Smooth muscle cell (in vitro differentiated cells): ENCODE data around the gene FNDC3B. TPM values are rescaled to one million over a fixed set of nuclear protein-coding genes. Genes with fewer than 3 reads are reported as not detected.
A peak's percentile ranks its signal among the peaks of the same experiment; 100 is the strongest.

Source experiments
- DNase-seq: peaks from one replicate; lab custom pipeline; 2025; ENCODE audit not compliant: unreplicated experiment; lab: John Stamatoyannopoulos, UW
- H2AFZ ChIP-seq: fragments of 200-600 bp; sonication (generic); 2 replicates; pipeline ENCODE4 v1.6.0; 2016; ENCODE audit warnings: antibody characterized with exemption, low read depth, mild to moderate bottlenecking
- H3F3A ChIP-seq: fragments of 200-600 bp; sonication (generic); 2 replicates; pipeline ENCODE4 v1.6.0; 2017; ENCODE audit warnings: antibody characterized with exemption, low read depth
- H3K27ac ChIP-seq: fragments of 200-600 bp; sonication (generic); 2 replicates; pipeline ENCODE4 v1.5.1; 2016; ENCODE audit warnings: low read depth, mild to moderate bottlenecking
- H3K27me3 ChIP-seq: fragments of 200-600 bp; sonication (generic); 2 replicates; pipeline ENCODE4 v1.6.1; 2016; ENCODE audit warnings: low read depth, mild to moderate bottlenecking
- H3K36me3 ChIP-seq: fragments of 200-600 bp; sonication (generic); 2 replicates; pipeline ENCODE4 v1.5.1; 2016; ENCODE audit warnings: low read depth
- H3K4me1 ChIP-seq: fragments of 200-600 bp; sonication (generic); 2 replicates; pipeline ENCODE4 v1.5.1; 2016; ENCODE audit warnings: low read depth
- H3K4me2 ChIP-seq: fragments of 200-600 bp; sonication (generic); 2 replicates; pipeline ENCODE4 v1.6.0; 2016; ENCODE audit warnings: mild to moderate bottlenecking
- H3K4me3 ChIP-seq: fragments of 200-600 bp; sonication (generic); 2 replicates; pipeline ENCODE4 v1.5.1; 2016; ENCODE audit warnings: mild to moderate bottlenecking
- H3K79me2 ChIP-seq: fragments of 200-600 bp; sonication (generic); 2 replicates; pipeline ENCODE4 v1.6.0; 2016; ENCODE audit warnings: low read depth, mild to moderate bottlenecking
- H3K9ac ChIP-seq: fragments of 200-600 bp; sonication (generic); 2 replicates; pipeline ENCODE4 v1.6.0; 2016; ENCODE audit warnings: low read depth
- H3K9me3 ChIP-seq: fragments of 200-600 bp; sonication (generic); replicated peaks from 2 replicates; pipeline ENCODE4 v1.5.1; 2016; ENCODE audit warnings: low read depth
- H4K20me1 ChIP-seq: fragments of 200-600 bp; sonication (generic); 2 replicates; pipeline ENCODE4 v1.6.0; 2016; ENCODE audit warnings: low read depth
- WGBS: methylation state at CpG from one replicate; pipeline ENCODE4 v1.1.7; 2016; ENCODE audit warnings: low lambda C conversion rate; 5-methylcytosine and 5-hydroxymethylcytosine counted together
- polyA plus RNA-seq: library from polyadenylated mRNA; unstranded; fragments of >200 nt; fragmentation: Nextera tagmentation; extraction: Ambion mirVana; gene quantifications from 2 replicates; pipeline ENCODE4 v1.2.1, GENCODE V29; 2016
- total RNA-seq: library from RNA; depleted of rRNA; stranded (reverse); fragments of >200 nt; gene quantifications from 2 replicates; pipeline ENCODE4 v1.2.3, GENCODE V29; 2014
- TF ChIP-seq, protein P1 (sequence below): fragments of 200-600 bp; sonication (generic); IDR thresholded peaks from 2 replicates; pipeline ENCODE4 v1.5.1; 2017; ENCODE audit warnings: borderline replicate concordance, mild to moderate bottlenecking, antibody characterized with exemption; ENCODE audit not compliant: insufficient read depth, poor library complexity, severe bottlenecking

Gene FNDC3B
- total and polyA plus RNA-seq, 2 experiments from 2014 or later, result 149 to 294 TPM

DNA sequence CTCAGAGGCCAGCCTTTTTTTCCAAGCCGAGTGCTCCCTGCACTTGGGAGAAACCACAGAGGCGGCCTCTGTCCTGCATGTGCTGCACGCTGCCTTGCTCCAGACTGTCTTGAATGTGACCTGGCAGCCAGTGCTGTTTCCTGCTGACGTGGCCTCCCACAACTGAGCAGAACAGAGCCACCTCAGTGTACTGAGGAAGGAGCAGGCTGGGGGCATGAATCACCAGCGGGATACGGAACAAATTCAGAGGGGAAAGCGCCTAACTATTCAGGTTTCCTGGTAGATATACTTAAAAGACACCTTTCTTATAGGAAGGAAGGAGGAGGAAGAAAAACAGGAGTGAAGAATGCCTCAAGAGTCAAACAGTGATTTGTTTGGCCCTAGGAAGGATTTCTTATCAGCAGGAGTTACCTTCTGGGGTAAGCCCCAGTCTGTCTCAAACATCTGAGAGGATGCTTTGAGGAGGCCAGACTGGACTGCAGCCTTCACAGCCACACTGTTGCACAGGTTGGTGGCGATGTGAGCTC is 114.0 kb downstream of the FNDC3B start:
- Histone ChIP-seq H3K9me3 (no peaks in the 10 kb centered on the region), H3K36me3 (no peaks in the 10 kb centered on the region), H3K4me3 (no peak overlapping the region), H4K20me1 (peaks cover 70% of the 10 kb centered on the region), H3K4me1 (peaks cover 69% of the 10 kb centered on the region), H3K9ac (peak overlapping the region; percentile 89), H3K27ac (peak overlapping the region; percentile 99), H3K4me2 (peak overlapping the region; percentile 75), H2AFZ (no peak overlapping the region), H3K79me2 (peaks cover 91% of the 10 kb centered on the region), H3F3A (peaks cover 36% of the 10 kb centered on the region), H3K27me3 (no peaks in the 10 kb centered on the region)
- TF ChIP-seq, protein P1, sequence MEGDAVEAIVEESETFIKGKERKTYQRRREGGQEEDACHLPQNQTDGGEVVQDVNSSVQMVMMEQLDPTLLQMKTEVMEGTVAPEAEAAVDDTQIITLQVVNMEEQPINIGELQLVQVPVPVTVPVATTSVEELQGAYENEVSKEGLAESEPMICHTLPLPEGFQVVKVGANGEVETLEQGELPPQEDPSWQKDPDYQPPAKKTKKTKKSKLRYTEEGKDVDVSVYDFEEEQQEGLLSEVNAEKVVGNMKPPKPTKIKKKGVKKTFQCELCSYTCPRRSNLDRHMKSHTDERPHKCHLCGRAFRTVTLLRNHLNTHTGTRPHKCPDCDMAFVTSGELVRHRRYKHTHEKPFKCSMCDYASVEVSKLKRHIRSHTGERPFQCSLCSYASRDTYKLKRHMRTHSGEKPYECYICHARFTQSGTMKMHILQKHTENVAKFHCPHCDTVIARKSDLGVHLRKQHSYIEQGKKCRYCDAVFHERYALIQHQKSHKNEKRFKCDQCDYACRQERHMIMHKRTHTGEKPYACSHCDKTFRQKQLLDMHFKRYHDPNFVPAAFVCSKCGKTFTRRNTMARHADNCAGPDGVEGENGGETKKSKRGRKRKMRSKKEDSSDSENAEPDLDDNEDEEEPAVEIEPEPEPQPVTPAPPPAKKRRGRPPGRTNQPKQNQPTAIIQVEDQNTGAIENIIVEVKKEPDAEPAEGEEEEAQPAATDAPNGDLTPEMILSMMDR, result no peak
- peak; percentile 45 for DNase-seq
- WGBS, result 11% methylated on average over 8 of the region's 8 CpGs

- peak overlapping the region; percentile 99 for H3K27ac ChIP-seq
- H4K20me1 ChIP-seq, result peaks cover 73% of the 10 kb centered on the region
- peaks cover 33% of the 10 kb centered on the region for H3F3A ChIP-seq
- no peaks in the 10 kb centered on the region for H3K9me3 ChIP-seq
- no peaks in the 10 kb centered on the region for H3K36me3 ChIP-seq
- no peak for DNase-seq
- peak overlapping the region; percentile 75 for H3K4me2 ChIP-seq
- H2AFZ ChIP-seq, result no peak overlapping the region
- 69% methylated on average over 6 of the region's 6 CpGs for WGBS
- H3K79me2 ChIP-seq, result peaks cover 92% of the 10 kb centered on the region
- H3K27me3 ChIP-seq, result no peaks in the 10 kb centered on the region
- peak overlapping the region; percentile 89 for H3K9ac ChIP-seq
- peaks cover 66% of the 10 kb centered on the region for H3K4me1 ChIP-seq
- no peak overlapping the region for H3K4me3 ChIP-seq
- TF ChIP-seq, protein P1, result no peak
Observed at GRCh38 chr3:172154768-172155664, 115.6 kb downstream of the FNDC3B start.

GRCh38 chr3:172155897-172156585 is 116.7 kb downstream of the FNDC3B start:
- H3K9ac ChIP-seq, result peak overlapping the region; percentile 89
- peaks cover 92% of the 10 kb centered on the region for H3K79me2 ChIP-seq
- peak overlapping the region; percentile 75 for H3K4me2 ChIP-seq
- H2AFZ ChIP-seq, result no peak overlapping the region
- no peaks in the 10 kb centered on the region for H3K9me3 ChIP-seq
- DNase-seq, result no peak
- 69% methylated on average over 8 of the region's 8 CpGs for WGBS
- H3K27ac ChIP-seq, result peak overlapping the region; percentile 99
- peaks cover 36% of the 10 kb centered on the region for H3F3A ChIP-seq
- H3K4me3 ChIP-seq, result no peak overlapping the region
- peaks cover 67% of the 10 kb centered on the region for H3K4me1 ChIP-seq
- no peaks in the 10 kb centered on the region for H3K36me3 ChIP-seq
- no peaks in the 10 kb centered on the region for H3K27me3 ChIP-seq
- peaks cover 74% of the 10 kb centered on the region for H4K20me1 ChIP-seq
- TF ChIP-seq, protein P1, result no peak
